NT2/D1 (cell line): ENCODE results near the gene ATP12A.

Experiments
- SUZ12 ChIP-seq: IDR thresholded peaks from 2 replicates; pipeline ENCODE4 v1.6.1; 2011; ENCODE audit not compliant: insufficient read length, insufficient read depth; ENCODE audit errors: extremely low read depth
- YY1 ChIP-seq: IDR thresholded peaks from 2 replicates; pipeline ENCODE4 v1.6.1; 2011; ENCODE audit not compliant: insufficient read length, insufficient read depth
- ZNF274 ChIP-seq: IDR thresholded peaks from 2 replicates; pipeline ENCODE4 v1.6.1; 2011; ENCODE audit warnings: mild to moderate bottlenecking, low read depth, low read length

DNA sequence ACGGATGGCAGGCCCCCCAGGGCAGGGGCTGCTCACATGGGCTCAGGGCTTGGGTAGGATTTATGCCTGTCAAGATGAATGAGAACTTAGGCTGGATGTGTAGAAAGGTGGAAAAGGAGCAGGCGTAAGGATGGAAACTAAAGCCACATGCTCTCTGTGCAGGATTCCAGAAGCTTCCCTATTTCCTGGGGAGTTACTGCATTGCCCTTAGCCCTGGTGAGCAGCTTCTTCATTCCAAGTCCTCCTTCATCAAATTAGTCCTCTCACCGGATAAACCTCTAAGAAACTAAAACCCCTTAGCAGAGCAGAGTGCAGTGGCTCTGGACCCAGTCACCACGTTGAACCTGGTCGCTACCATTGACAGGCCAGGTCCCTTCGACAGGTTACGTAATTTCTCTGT is 7.4 kb downstream of the ATP12A start:
- TF ChIP-seq YY1 (no peak), ZNF274 (no peak), SUZ12 (no peak)
